ENCODE data around the gene SP6. TPM values are rescaled to one million over a fixed set of nuclear protein-coding genes. Genes with fewer than 3 reads are reported as not detected.

The SP6 gene
- total RNA-seq, 1 donor from 2014 or later: 2.0 TPM

DNA sequence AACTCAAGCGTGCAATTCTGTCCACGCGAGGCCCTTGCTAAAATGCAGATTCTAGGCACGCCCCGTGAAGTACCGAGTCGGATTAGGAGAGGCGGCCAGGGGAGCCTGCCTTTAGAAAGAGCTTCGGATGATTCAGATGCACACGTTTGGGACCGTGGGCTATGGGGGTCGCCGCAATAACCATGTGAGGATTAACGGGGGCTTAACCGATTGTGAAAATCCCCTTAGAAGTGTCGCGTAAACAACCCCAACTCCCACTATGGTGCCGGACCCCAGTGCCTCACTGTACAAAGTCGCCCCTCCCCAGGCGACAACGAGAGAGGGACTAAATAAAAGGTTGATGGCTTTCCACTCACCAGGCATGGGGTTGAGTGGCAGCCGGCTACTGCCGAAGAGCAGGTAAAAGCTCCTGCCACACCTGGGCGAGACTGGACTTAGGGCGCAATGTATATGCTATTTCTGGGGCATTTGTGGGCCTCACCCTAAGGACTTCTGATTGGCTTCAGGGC lies 44.4 kb upstream of the SP6 start:
- DNase-seq (ENCODE audit: low read depth): no peak
- peak overlapping the region; percentile 90 for H3K4me3 ChIP-seq (ENCODE audit: low read depth, low read length)
- TF ChIP-seq, protein P1, sequence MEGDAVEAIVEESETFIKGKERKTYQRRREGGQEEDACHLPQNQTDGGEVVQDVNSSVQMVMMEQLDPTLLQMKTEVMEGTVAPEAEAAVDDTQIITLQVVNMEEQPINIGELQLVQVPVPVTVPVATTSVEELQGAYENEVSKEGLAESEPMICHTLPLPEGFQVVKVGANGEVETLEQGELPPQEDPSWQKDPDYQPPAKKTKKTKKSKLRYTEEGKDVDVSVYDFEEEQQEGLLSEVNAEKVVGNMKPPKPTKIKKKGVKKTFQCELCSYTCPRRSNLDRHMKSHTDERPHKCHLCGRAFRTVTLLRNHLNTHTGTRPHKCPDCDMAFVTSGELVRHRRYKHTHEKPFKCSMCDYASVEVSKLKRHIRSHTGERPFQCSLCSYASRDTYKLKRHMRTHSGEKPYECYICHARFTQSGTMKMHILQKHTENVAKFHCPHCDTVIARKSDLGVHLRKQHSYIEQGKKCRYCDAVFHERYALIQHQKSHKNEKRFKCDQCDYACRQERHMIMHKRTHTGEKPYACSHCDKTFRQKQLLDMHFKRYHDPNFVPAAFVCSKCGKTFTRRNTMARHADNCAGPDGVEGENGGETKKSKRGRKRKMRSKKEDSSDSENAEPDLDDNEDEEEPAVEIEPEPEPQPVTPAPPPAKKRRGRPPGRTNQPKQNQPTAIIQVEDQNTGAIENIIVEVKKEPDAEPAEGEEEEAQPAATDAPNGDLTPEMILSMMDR (conservative IDR thresholded peaks at IDR 0.05; ENCODE audit: low read depth, low read length): no peak

DNA sequence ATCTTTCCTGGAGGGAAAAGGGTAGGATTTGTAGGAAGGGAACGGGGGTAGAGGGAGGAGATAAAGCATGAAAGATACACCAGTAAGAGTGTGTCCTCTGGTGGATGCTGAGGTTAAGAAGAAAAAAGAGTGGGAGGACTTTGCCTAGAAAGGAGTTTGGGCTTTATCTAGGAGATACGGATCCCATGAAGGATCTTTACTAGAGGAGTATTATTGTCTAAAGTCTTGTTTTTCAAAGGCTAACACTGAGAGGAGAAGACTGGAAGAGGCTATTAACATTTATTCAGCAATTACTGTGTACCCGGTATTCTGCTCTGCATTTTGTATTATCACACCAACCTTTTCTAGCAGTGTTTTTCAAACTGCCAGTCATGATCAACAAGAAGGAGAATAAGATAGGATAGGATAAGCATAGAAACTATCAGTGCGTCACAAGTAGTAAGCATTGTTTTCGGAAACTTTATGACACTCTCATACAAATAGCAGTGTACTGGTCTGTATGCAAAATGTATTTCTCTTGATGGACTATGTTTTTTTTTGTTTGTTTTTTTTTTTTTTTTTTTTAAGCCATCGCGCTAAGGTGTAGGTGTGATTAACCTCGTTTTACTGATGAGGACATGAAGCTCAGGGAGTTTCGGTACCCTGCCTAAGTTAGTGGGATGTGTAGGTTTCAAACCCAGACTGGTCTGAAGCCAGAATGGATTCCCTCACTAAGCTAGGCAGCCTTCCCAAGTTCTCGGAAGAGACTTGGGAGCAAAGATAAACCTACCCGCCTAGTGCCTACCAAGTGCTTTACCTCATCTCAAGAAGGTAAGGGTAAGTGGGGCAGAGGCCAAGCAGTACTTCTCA lies 43.8 kb upstream of the SP6 start:
- no peak for DNase-seq (ENCODE audit: low read depth)
- peak overlapping the region; percentile 90 for H3K4me3 ChIP-seq (ENCODE audit: low read depth, low read length)
- TF ChIP-seq, protein P1 (conservative IDR thresholded peaks at IDR 0.05; ENCODE audit: low read depth, low read length): peak; percentile 12

DNA sequence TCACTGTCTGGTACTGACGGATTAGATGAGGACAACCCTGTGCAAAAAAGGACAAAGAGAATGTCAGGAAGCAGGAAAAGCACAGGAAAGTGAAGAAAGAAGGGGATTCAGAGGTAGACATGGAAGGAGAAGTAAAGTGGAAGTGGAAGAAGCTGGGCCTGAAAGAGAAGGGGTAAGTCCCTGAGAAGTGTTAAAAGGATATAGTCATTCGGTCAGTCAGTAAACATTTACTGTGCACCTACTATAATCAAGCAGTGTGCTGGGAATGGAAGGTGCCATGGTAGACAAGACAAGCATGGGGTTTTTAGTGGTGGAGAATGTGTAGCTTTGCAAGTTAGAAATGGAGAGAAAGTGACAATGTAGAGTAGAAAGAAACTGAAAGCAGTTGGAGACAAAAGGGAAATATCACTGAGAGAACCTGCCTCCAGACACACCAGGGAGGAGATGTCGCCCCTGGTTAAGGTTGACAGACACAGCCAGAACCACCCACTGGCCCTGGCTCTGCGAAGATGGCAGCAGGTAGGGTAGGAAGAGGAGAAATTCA lies 40.7 kb upstream of the SP6 start:
- TF ChIP-seq, protein P1 (conservative IDR thresholded peaks at IDR 0.05; ENCODE audit: low read depth, low read length): no peak
- no peak for DNase-seq (ENCODE audit: low read depth)
- no peak overlapping the region for H3K4me3 ChIP-seq (ENCODE audit: low read depth, low read length)

DNA sequence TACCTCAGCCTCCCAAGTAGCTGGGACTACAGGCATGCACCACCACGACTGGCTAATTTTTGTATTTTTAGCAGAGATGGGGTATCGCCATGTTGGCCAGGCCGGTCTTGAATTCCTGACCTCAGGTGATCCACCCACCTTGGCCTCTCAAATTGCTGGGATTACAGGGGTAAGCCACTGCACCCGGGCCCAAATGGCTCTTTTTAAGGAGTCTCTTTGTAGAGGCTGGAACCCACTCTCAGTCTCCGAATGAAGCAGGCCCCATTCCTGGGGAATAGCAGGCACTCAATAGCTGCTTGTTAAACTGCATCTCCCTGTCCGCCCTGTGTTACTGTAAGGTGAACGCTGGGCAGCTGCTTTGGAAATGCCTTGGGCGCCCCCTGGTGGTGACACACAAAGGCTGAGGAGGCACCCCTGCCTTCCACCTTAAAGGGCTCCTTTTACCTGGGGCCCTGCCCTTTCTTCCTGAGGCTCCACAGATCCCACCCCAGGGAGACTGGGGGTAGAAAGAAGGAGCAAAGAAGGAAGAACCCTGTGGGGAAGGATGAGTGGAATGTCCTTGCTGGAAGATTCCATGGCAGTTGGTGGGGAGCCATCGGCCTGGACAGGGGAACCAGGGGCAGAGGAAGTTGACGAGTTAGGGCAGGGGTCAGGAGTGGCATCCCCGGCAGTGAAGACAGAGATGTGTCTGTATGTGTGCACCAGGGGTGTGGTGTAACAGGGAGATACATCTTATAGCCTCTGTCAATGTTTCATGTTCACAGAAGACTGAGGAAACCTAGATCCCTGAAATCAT lies 39.0 kb upstream of the SP6 start:
- TF ChIP-seq, protein P1 (conservative IDR thresholded peaks at IDR 0.05; ENCODE audit: low read depth, low read length): peak; percentile 96
- DNase-seq (ENCODE audit: low read depth): no peak
- no peak overlapping the region for H3K4me3 ChIP-seq (ENCODE audit: low read depth, low read length)

DNA sequence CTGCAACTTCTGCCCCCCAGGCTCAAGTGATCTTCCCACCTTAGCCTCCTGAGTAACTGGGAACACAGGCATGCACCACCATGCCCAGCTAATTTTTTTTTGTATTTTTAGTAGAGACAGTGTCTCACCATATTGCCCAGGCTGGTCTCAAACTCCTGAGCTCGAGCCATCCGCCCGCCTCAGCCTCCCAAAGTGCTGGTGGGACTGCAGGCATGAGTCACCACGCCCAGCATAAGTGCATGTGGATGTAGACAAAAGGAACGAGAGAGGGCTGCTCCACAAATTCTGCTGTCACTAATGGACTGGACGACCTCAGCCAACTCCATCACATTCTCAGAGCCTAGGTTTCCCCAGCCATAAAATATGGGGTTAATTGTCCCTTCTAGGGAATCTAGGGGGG lies 37.3 kb upstream of the SP6 start:
- TF ChIP-seq, protein P1 (conservative IDR thresholded peaks at IDR 0.05; ENCODE audit: low read depth, low read length): no peak
- H3K4me3 ChIP-seq (ENCODE audit: low read depth, low read length): no peak overlapping the region
- DNase-seq (ENCODE audit: low read depth): no peak

DNA sequence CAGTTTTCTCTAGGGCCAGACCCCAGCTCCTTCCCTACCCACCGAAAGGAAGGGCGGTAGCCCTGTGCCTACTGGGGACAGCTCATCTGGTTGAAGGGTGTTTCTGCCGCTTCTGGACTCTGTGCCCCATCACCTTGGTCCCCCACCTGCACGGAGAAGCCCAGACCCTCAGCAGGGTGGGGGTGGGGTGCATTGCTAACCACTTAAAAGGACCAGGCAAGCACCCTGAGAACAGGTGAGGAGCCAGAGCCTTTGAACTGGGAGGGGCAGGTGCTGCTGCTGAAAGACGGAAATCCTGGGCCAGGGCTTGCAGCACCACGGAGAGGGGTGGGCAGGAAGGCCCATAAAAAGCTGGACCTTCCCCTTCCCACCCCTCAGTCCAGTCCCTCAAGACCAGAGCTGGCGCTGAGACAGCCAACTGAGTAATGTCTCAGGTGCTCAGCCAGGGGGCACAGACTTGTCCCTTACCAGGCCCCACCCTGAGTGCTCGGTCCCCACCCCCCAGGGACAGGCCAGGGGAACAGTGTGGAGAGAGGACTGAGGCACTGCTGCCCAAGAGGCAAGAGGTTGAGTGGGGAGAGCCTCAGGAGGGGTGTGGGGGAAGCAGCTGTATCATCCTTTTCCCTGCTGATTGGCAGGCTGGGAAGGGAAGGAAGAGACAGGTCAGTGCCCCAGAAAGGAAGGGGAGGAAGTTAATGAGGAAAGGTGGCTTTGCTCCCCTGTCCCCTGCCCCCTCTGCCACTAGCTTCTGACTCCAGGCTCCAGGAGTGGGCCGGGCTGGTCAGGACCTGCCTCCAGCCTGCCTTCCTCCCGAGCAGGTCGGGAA lies 34.2 kb upstream of the SP6 start:
- DNase-seq (ENCODE audit: low read depth): no peak
- TF ChIP-seq, protein P1 (conservative IDR thresholded peaks at IDR 0.05; ENCODE audit: low read depth, low read length): no peak

More for the DNA sequence above, 34.2 kb upstream of the SP6 start:
- H3K4me3 ChIP-seq (ENCODE audit: low read depth, low read length): no peak overlapping the region
